IPS-11a (cell line): ENCODE results near the gene NUSAP1.
A peak's percentile ranks its signal among the peaks of the same experiment; 100 is the strongest.
"Not testable (repeated sequence)": the region's sequence is repeated elsewhere in the genome, so short reads cannot be mapped to it uniquely, and the experiment has no call there.

Experiments used
- H3K4me3 ChIP-seq: one replicate; pipeline ENCODE4 v1.5.1; 2013; ENCODE audit warnings: low read depth, low read length, control low read depth

Gene NUSAP1

GRCh38 chr15:41332194-41333025, at the start of gene NUSAP1, which contains the start of gene OIP5:
Gene NUSAP1, plus strand, starts transcription at chr15:41332881. Its CDS starts 77 bp downstream, at chr15:41332958.
Gene OIP5, minus strand, starts transcription at chr15:41332591. Its CDS starts 30 bp downstream, at chr15:41332561.
- H3K4me3 ChIP-seq = peak within 1 kb of the TSS; percentile 95

- peak overlapping the region; percentile 98 for H3K4me3 ChIP-seq
Observed at GRCh38 chr15:41282980-41283652, 49.6 kb upstream of the NUSAP1 start.

GRCh38 chr15:41283653-41284426, 48.8 kb upstream of the NUSAP1 start:
- peak overlapping the region; percentile 98 for H3K4me3 ChIP-seq

- peak overlapping the region; percentile 98 for H3K4me3 ChIP-seq
Observed at GRCh38 chr15:41284427-41285177, 48.1 kb upstream of the NUSAP1 start.

- H3K4me3 ChIP-seq = peak overlapping the region; percentile 98
Observed at GRCh38 chr15:41285285-41285684, 47.4 kb upstream of the NUSAP1 start.

GRCh38 chr15:41286665-41287333, 45.9 kb upstream of the NUSAP1 start:
- no peak overlapping the region for H3K4me3 ChIP-seq

- H3K4me3 ChIP-seq = no peak overlapping the region
Observed at GRCh38 chr15:41288464-41288863, 44.2 kb upstream of the NUSAP1 start.

- H3K4me3 ChIP-seq = no peak overlapping the region
Observed at GRCh38 chr15:41289953-41290352, 42.7 kb upstream of the NUSAP1 start.

- H3K4me3 ChIP-seq = no peak overlapping the region
Observed at GRCh38 chr15:41291065-41291631, 41.5 kb upstream of the NUSAP1 start.

- H3K4me3 ChIP-seq = no peak overlapping the region
Observed at GRCh38 chr15:41292521-41292920, 40.2 kb upstream of the NUSAP1 start.

GRCh38 chr15:41301139-41301538, 31.5 kb upstream of the NUSAP1 start:
- not testable (repeated sequence) for H3K4me3 ChIP-seq

GRCh38 chr15:41301587-41301986, 31.1 kb upstream of the NUSAP1 start:
- H3K4me3 ChIP-seq = no peak overlapping the region

- no peak overlapping the region for H3K4me3 ChIP-seq
Observed at GRCh38 chr15:41304149-41304770, 28.4 kb upstream of the NUSAP1 start.

- no peak overlapping the region for H3K4me3 ChIP-seq
Observed at GRCh38 chr15:41307679-41308078, 25.0 kb upstream of the NUSAP1 start.

GRCh38 chr15:41309226-41309905, 23.3 kb upstream of the NUSAP1 start:
- H3K4me3 ChIP-seq = no peak overlapping the region

- H3K4me3 ChIP-seq = not testable (repeated sequence)
Observed at GRCh38 chr15:41320805-41321330, 11.8 kb upstream of the NUSAP1 start.

GRCh38 chr15:41323611-41324010, 9.1 kb upstream of the NUSAP1 start:
- no peak overlapping the region for H3K4me3 ChIP-seq

- peak overlapping the region; percentile 95 for H3K4me3 ChIP-seq
Observed at GRCh38 chr15:41331281-41331680, 1.4 kb upstream of the NUSAP1 start.

- H3K4me3 ChIP-seq = peak overlapping the region; percentile 95
Observed at GRCh38 chr15:41331833-41332193, 868 bp upstream of the NUSAP1 start.
